Fibroblast of skin of left biceps (primary cell): ENCODE data around the gene DRD4.
"Not testable (repeated sequence)": the region's sequence is repeated elsewhere in the genome, so short reads cannot be mapped to it uniquely, and the experiment has no call there.

Experiments
- DNase-seq, 2 experiments: peaks; one replicate each; pipeline ENCODE4 v3.0.0-alpha.2; 2013; ENCODE audit warnings: low read depth in 2 of 2

Gene DRD4

GRCh38 chr11:643849-644738 is 7.0 kb downstream of the DRD4 start:
- DNase-seq, result no peak

- DNase-seq, result no peak
Measured at GRCh38 chr11:645536-645935, 8.5 kb downstream of the DRD4 start.

- no peak for DNase-seq
Measured at GRCh38 chr11:646214-646613, 9.1 kb downstream of the DRD4 start.

GRCh38 chr11:647672-648158 is 10.6 kb downstream of the DRD4 start:
- not testable (repeated sequence) for DNase-seq

- no peak for DNase-seq
Measured at GRCh38 chr11:650482-650881, 13.4 kb downstream of the DRD4 start.

- DNase-seq, result not testable (repeated sequence)
Measured at GRCh38 chr11:653136-653535, 16.1 kb downstream of the DRD4 start.

GRCh38 chr11:653837-654236 is 16.8 kb downstream of the DRD4 start:
- no peak for DNase-seq

GRCh38 chr11:654444-654843 is 17.4 kb downstream of the DRD4 start:
- not testable (repeated sequence) for DNase-seq

- DNase-seq, result no peak
Measured at GRCh38 chr11:655036-655726, 18.1 kb downstream of the DRD4 start.

- no peak for DNase-seq
Measured at GRCh38 chr11:656426-656825, 19.4 kb downstream of the DRD4 start.

- DNase-seq, result no peak
Measured at GRCh38 chr11:656866-657265, 19.8 kb downstream of the DRD4 start.

GRCh38 chr11:657691-658126 is 20.6 kb downstream of the DRD4 start:
- DNase-seq, result no peak

GRCh38 chr11:659532-660085 is 22.5 kb downstream of the DRD4 start:
- no peak for DNase-seq

- no peak for DNase-seq
Measured at GRCh38 chr11:660281-660680, 23.2 kb downstream of the DRD4 start.

- no peak for DNase-seq
Measured at GRCh38 chr11:660681-661444, 23.8 kb downstream of the DRD4 start.

GRCh38 chr11:662689-663274 is 25.7 kb downstream of the DRD4 start:
- DNase-seq, result no peak

GRCh38 chr11:665062-665703 is 28.1 kb downstream of the DRD4 start:
- DNase-seq, result no peak

- no peak for DNase-seq
Measured at GRCh38 chr11:665704-666281, 28.7 kb downstream of the DRD4 start.

GRCh38 chr11:673866-674265 is 36.8 kb downstream of the DRD4 start:
- DNase-seq, result no peak

GRCh38 chr11:674406-674805 is 37.3 kb downstream of the DRD4 start:
- no peak for DNase-seq

- no peak for DNase-seq
Measured at GRCh38 chr11:678297-678696, 41.2 kb downstream of the DRD4 start.
